Retinal pigment epithelial cell (primary cell): Measurements from ENCODE around the gene NINL.
A peak's percentile ranks its signal among the peaks of the same experiment; 100 is the strongest.
"Not testable (repeated sequence)": the region's sequence is repeated elsewhere in the genome, so short reads cannot be mapped to it uniquely, and the experiment has no call there.

Experiments used
- DNase-seq: peaks from one replicate; pipeline ENCODE4 v3.0.0-alpha.2; 2010; ENCODE audit warnings: low read depth
- H3K4me3 ChIP-seq: 2 replicates; pipeline ENCODE4 v1.5.1; 2011; ENCODE audit warnings: mild to moderate bottlenecking, low read length, control low read depth, moderate library complexity
- CTCF ChIP-seq: conservative IDR thresholded peaks from 2 replicates; pipeline ENCODE4 v1.5.1; 2011; ENCODE audit warnings: low read depth, low read length, control low read depth, inconsistent platforms

NINL gene

GRCh38 chr20:25476106-25477013, 109.0 kb downstream of the NINL start:
- no peak overlapping the region for H3K4me3 ChIP-seq
- no peak for DNase-seq
- TF ChIP-seq CTCF = no peak

- DNase-seq, H3K4me3 ChIP-seq: not testable (repeated sequence)
Measured at GRCh38 chr20:25473297-25473696, 112.0 kb downstream of the NINL start.

GRCh38 chr20:25471020-25471419, 114.3 kb downstream of the NINL start:
- no peak for TF ChIP-seq CTCF
- DNase-seq = no peak
- H3K4me3 ChIP-seq = no peak overlapping the region

GRCh38 chr20:25470045-25470444, 115.3 kb downstream of the NINL start:
- TF ChIP-seq CTCF = peak; percentile 58
- peak; percentile 4 for DNase-seq
- no peak overlapping the region for H3K4me3 ChIP-seq

- no peak overlapping the region for H3K4me3 ChIP-seq
- no peak for TF ChIP-seq CTCF
- no peak for DNase-seq
Measured at GRCh38 chr20:25469558-25469957, 115.8 kb downstream of the NINL start.

- no peak for DNase-seq
- H3K4me3 ChIP-seq = no peak overlapping the region
- TF ChIP-seq CTCF = no peak
Measured at GRCh38 chr20:25468126-25469075, 116.9 kb downstream of the NINL start.

GRCh38 chr20:25467441-25467840, 117.9 kb downstream of the NINL start:
- H3K4me3 ChIP-seq = no peak overlapping the region
- DNase-seq = no peak
- TF ChIP-seq CTCF = no peak
